Measurements from ENCODE around the gene TCEANC2. TPM values are rescaled to one million over a fixed set of nuclear protein-coding genes. Genes with fewer than 3 reads are reported as not detected.

TCEANC2 gene
- total and polyA plus RNA-seq, 2 donors (not counting 3 experiments of a cell fraction or from before 2014, with no cell fraction given): 3.2 to 6.1 TPM

DNA sequence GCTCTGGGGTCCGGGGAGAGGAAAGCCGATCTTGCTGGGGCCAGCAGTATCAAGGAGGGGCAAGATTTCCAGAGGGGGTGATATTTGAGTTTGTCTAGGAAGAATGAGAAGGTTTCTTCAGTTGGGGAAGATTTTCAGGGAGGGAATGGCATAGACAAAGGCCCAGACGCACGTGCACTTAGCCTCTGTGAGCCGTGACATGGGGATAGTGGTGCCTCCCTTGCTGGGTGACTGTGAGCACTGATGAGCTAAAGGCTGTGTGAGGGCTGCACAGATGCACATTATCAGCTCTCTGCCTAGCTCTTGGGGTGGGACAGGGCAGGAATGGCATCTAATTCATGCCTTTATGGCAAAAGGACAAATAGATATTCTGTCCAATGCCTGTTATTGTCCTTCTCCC, 97.6 kb downstream of the TCEANC2 start:
- Histone ChIP-seq H3K27me3 (ENCODE audit: control insufficient read depth in 2 of 2, insufficient read depth in 2 of 2, low read length in 2 of 2) (peaks cover 0 to 3% of the 10 kb centered on the region in 2 experiments), H3K4me3 (replicated peaks in 1 of 3; ENCODE audit: insufficient read depth in 1 of 3, low read depth in 1 of 3, low read length in 3 of 3) (no peak overlapping the region), H3K79me2 (ENCODE audit: control insufficient read depth, insufficient read depth, low read length) (no peaks in the 10 kb centered on the region), H3K4me2 (ENCODE audit: insufficient read depth, low read length) (no peak overlapping the region), H3K9me3 (replicated peaks; ENCODE audit: control insufficient read depth, insufficient read depth, low read length) (no peaks in the 10 kb centered on the region), H4K20me1 (replicated peaks; ENCODE audit: control insufficient read depth, extremely low read depth, insufficient read depth, low read length) (no peaks in the 10 kb centered on the region), H3K36me3 (ENCODE audit: control insufficient read depth in 2 of 2, extremely low read depth in 1 of 2, insufficient read depth in 2 of 2, low read length in 2 of 2) (no peaks in the 10 kb centered on the region), H3K27ac (ENCODE audit: insufficient read depth, low read depth, low read length) (no peak overlapping the region), H2AFZ (ENCODE audit: low read depth, low read length) (no peak overlapping the region), H3K9ac (replicated peaks; ENCODE audit: extremely low read depth, insufficient read depth, low read length) (no peak overlapping the region), H3K9me1 (replicated peaks; ENCODE audit: control insufficient read depth, extremely low read depth, insufficient read depth, low read length) (no peaks in the 10 kb centered on the region), H3K4me1 (ENCODE audit: control insufficient read depth, extremely low read depth, insufficient read depth, low read length) (no peaks in the 10 kb centered on the region)
- ChIA-PET POLR2A (no interaction called here), CTCF (interaction anchor here (1.0 kb wide), 1 partner anchor 28 kb away, joined by 3 read pairs; no protein-coding TSS in a partner anchor)
- no peak for DNase-seq (ENCODE audit: low read depth, low spot score)
- dilution Hi-C loops (cut with MboI; ENCODE audit: extremely low pct_ligation_motif_present, low sequenced_read_pairs) (no loop called here), intact Hi-C loops (cut with micrococcal nuclease) (no loop called here)
- FAIRE-seq: no peak
- BruUV-seq (replicated peaks): no TSS peak
- TF ChIP-seq GATA2 (IDR thresholded peaks at IDR 0.05; ENCODE audit: insufficient read depth, insufficient read length, low read depth, low read length) (no peak), FOS (IDR thresholded peaks at IDR 0.05; ENCODE audit: borderline replicate concordance, insufficient read depth, low read length) (no peak), JUN (IDR thresholded peaks at IDR 0.05; ENCODE audit: borderline replicate concordance, insufficient read depth, insufficient read length, low read depth) (no peak), POLR2AphosphoS5 (IDR thresholded peaks at IDR 0.05; ENCODE audit: insufficient read depth, low read depth, low read length) (no peak), EZH2 (IDR thresholded peaks at IDR 0.05; ENCODE audit: borderline replicate concordance, low read depth, low read length, severe bottlenecking) (no peak), MYC (IDR thresholded peaks at IDR 0.05; ENCODE audit: low read depth, low read length) (no peak), POLR2A (IDR thresholded peaks at IDR 0.05; ENCODE audit: low read depth, low read length) (no peak)
- TF ChIP-seq, protein P1, sequence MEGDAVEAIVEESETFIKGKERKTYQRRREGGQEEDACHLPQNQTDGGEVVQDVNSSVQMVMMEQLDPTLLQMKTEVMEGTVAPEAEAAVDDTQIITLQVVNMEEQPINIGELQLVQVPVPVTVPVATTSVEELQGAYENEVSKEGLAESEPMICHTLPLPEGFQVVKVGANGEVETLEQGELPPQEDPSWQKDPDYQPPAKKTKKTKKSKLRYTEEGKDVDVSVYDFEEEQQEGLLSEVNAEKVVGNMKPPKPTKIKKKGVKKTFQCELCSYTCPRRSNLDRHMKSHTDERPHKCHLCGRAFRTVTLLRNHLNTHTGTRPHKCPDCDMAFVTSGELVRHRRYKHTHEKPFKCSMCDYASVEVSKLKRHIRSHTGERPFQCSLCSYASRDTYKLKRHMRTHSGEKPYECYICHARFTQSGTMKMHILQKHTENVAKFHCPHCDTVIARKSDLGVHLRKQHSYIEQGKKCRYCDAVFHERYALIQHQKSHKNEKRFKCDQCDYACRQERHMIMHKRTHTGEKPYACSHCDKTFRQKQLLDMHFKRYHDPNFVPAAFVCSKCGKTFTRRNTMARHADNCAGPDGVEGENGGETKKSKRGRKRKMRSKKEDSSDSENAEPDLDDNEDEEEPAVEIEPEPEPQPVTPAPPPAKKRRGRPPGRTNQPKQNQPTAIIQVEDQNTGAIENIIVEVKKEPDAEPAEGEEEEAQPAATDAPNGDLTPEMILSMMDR (IDR thresholded peaks at IDR 0.05; ENCODE audit: extremely low read depth in 1 of 2, insufficient read depth in 1 of 2, low read depth in 1 of 2, low read length in 2 of 2): no peak
- TF ChIP-seq, protein P2, sequence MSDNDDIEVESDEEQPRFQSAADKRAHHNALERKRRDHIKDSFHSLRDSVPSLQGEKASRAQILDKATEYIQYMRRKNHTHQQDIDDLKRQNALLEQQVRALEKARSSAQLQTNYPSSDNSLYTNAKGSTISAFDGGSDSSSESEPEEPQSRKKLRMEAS (IDR thresholded peaks at IDR 0.05; ENCODE audit: insufficient read depth, insufficient read length): no peak
